SH-SY5Y (cell line): ENCODE results near the gene CDH10.

Source experiments
- GATA2 ChIP-seq: IDR thresholded peaks from 2 replicates; pipeline ENCODE4 v1.6.1; 2011; ENCODE audit warnings: mild to moderate bottlenecking, low read depth, low read length
- GATA3 ChIP-seq: IDR thresholded peaks from 2 replicates; pipeline ENCODE4 v1.6.1; 2011; ENCODE audit warnings: low read depth, mild to moderate bottlenecking, low read length, moderate library complexity

DNA sequence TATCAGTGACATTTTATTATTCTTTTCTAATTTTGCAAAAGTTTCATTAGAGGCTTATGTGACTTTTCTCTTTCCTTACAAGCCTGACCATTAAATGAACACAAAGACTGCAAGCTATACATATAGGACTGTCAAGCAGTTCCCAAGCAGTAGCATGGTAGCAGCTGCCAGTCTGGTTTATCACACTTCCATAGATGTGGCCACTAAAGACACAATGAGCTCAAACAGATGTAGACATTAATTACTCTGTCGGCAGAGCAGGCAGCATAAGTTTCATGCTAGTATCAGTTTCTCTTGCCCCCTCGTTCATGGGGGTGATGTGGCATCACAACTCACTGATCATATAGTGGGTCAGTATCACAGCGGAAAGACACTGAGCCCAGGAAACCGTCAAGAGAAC lies 89.5 kb downstream of the CDH10 start:
- TF ChIP-seq GATA2 (no peak), GATA3 (no peak)
